AG04449 (cell line): ENCODE results near the gene RAB11A.

Source experiments
- CTCF ChIA-PET: fragments of 350-600 bp; formaldehyde crosslinking; extraction: SDS; loops from one replicate; lab custom pipeline; 2021; ENCODE audit warnings: antibody characterized with exemption; lab: Yijun Ruan, JAX
- POLR2A ChIA-PET: fragments of 400-600, 350-600 bp; formaldehyde crosslinking; extraction: SDS; loops from one replicate; lab custom pipeline; 2020; ENCODE audit warnings: antibody characterized with exemption, inconsistent platforms; lab: Yijun Ruan, JAX
- DNase-seq: peaks from one replicate; pipeline ENCODE4 v3.0.0-alpha.2; 2010; ENCODE audit warnings: low read depth, low spot score
- H3K4me3 ChIP-seq: 2 replicates; pipeline ENCODE4 v1.5.1; 2011; ENCODE audit warnings: low read depth, mild to moderate bottlenecking, control low read depth, low read length
- CTCF ChIP-seq: IDR thresholded peaks from one replicate; pipeline ENCODE4 v1.5.1; 2011; ENCODE audit warnings: mild to moderate bottlenecking, moderate library complexity, low read length, control low read depth, inconsistent platforms; ENCODE audit not compliant: insufficient read depth; ENCODE audit errors: missing control alignments

Gene RAB11A

GRCh38 chr15:65901836-65902235, 32.5 kb downstream of the RAB11A start:
- ChIA-PET CTCF (interaction anchor here (0.9 to 1.1 kb wide), 2 partner anchors 14 to 32 kb away, joined by 4 read pairs; partner anchors contain the start of gene RAB11A), POLR2A (no interaction called here)

GRCh38 chr15:65902373-65902772, 33.1 kb downstream of the RAB11A start:
- no peak overlapping the region for H3K4me3 ChIP-seq
- TF ChIP-seq CTCF = no peak
- POLR2A ChIA-PET = no interaction called here
- CTCF ChIA-PET = no interaction called here
- DNase-seq = no peak

More at GRCh38 chr15:65901836-65902235, 32.5 kb downstream of the RAB11A start:
- DNase-seq = no peak
- TF ChIP-seq CTCF = no peak
- H3K4me3 ChIP-seq = no peak overlapping the region

- ChIA-PET CTCF (interaction anchor here (1.0 to 1.3 kb wide), 3 partner anchors 13 to 265 kb away, joined by 4 to 5 read pairs (median 4); no protein-coding TSS in a partner anchor), POLR2A (no interaction called here)
- DNase-seq = peak; percentile 10
Measured at GRCh38 chr15:65903296-65904073, 34.2 kb downstream of the RAB11A start.

GRCh38 chr15:65904301-65904700, 35.0 kb downstream of the RAB11A start:
- ChIA-PET POLR2A (no interaction called here), CTCF (interaction anchor here (1.0 to 3.0 kb wide), 4 partner anchors 8 to 266 kb away, joined by 4 to 6 read pairs (median 4); no protein-coding TSS in a partner anchor)
- no peak for TF ChIP-seq CTCF
- no peak for DNase-seq
- no peak overlapping the region for H3K4me3 ChIP-seq

More at GRCh38 chr15:65903296-65904073, 34.2 kb downstream of the RAB11A start:
- no peak overlapping the region for H3K4me3 ChIP-seq
- TF ChIP-seq CTCF = no peak

GRCh38 chr15:65906396-65906795, 37.1 kb downstream of the RAB11A start:
- TF ChIP-seq CTCF = no peak
- ChIA-PET CTCF (interaction anchor here (3.0 kb wide), 1 partner anchor 10 kb away, joined by 6 read pairs; no protein-coding TSS in a partner anchor), POLR2A (no interaction called here)
- H3K4me3 ChIP-seq = no peak overlapping the region
- no peak for DNase-seq

- no peak for TF ChIP-seq CTCF
- POLR2A ChIA-PET = no interaction called here
- H3K4me3 ChIP-seq = no peak overlapping the region
- CTCF ChIA-PET = interaction anchor here (3.0 kb wide), 1 partner anchor 11 kb away, joined by 6 read pairs; no protein-coding TSS in a partner anchor
- no peak for DNase-seq
Measured at GRCh38 chr15:65907661-65908060, 38.4 kb downstream of the RAB11A start.
